BJ (cell line): ENCODE data around the gene ATP2B1. TPM values are rescaled to one million over a fixed set of nuclear protein-coding genes. Genes with fewer than 3 reads are reported as not detected.

ENCODE experiments used
- CTCF ChIA-PET: fragments of 350-600 bp; formaldehyde crosslinking; extraction: SDS; loops from one replicate; lab custom pipeline; 2021; ENCODE audit warnings: antibody characterized with exemption, inconsistent platforms; lab: Yijun Ruan, JAX
- POLR2A ChIA-PET: fragments of 300-600 bp; sonication (Branson Sonifier 250); formaldehyde crosslinking; extraction: SDS; loops from one replicate; lab custom pipeline; 2021; ENCODE audit warnings: antibody characterized with exemption; lab: Charles Lee
- DNase-seq: peaks from one replicate; pipeline ENCODE4 v3.0.0-alpha.2; 2011; ENCODE audit warnings: low read depth
- H3K27me3 ChIP-seq: 2 replicates; pipeline ENCODE4 v1.6.0; 2011; ENCODE audit warnings: low read length; ENCODE audit not compliant: control insufficient read depth, insufficient read depth
- H3K36me3 ChIP-seq: 2 replicates; pipeline ENCODE4 v1.5.1; 2011; ENCODE audit warnings: low read length; ENCODE audit not compliant: control insufficient read depth, insufficient read depth
- H3K4me3 ChIP-seq: 2 replicates; pipeline ENCODE4 v1.5.1; 2011; ENCODE audit warnings: low read depth, mild to moderate bottlenecking, control low read depth, low read length
- polyA plus RNA-seq: library from polyadenylated mRNA; depleted of rRNA; stranded (reverse); fragments of >200 nt; gene quantifications from 2 replicates; pipeline ENCODE4 v1.2.3, GENCODE V29; 2011
- TF ChIP-seq, protein P1 (sequence below): IDR thresholded peaks from 2 replicates; pipeline ENCODE4 v1.5.1; 2011; ENCODE audit warnings: low read depth, mild to moderate bottlenecking, control low read depth, inconsistent platforms, low read length, moderate library complexity; ENCODE audit not compliant: insufficient read depth

Gene ATP2B1
- polyA plus RNA-seq, 1 experiment, result 12.8 TPM

DNA sequence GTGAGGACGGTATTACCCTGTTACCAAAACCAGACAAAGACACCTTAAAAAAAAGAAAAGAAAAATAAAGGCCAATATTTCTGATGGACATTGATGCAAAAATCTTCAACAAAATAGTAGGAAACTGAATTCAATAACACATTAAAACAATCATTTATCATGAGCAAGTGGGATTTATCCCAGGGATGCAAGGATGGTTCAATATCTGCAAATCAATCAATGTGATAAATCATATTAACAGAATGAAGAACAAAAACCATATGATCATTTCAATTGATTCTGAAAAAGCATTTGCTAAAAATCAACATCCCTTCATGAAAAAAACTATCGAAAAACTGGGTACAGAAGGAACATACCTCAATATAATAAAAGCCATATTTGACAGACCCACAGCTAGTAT lies 32.3 kb upstream of the ATP2B1 start:
- no peaks in the 10 kb centered on the region for H3K36me3 ChIP-seq
- no peak overlapping the region for H3K4me3 ChIP-seq
- H3K27me3 ChIP-seq, result no peaks in the 10 kb centered on the region
- POLR2A ChIA-PET, result no interaction called here
- CTCF ChIA-PET, result interaction anchor here (2.1 kb wide), 1 partner anchor 8 kb away, joined by 5 read pairs; no protein-coding TSS in a partner anchor
- TF ChIP-seq, protein P1, sequence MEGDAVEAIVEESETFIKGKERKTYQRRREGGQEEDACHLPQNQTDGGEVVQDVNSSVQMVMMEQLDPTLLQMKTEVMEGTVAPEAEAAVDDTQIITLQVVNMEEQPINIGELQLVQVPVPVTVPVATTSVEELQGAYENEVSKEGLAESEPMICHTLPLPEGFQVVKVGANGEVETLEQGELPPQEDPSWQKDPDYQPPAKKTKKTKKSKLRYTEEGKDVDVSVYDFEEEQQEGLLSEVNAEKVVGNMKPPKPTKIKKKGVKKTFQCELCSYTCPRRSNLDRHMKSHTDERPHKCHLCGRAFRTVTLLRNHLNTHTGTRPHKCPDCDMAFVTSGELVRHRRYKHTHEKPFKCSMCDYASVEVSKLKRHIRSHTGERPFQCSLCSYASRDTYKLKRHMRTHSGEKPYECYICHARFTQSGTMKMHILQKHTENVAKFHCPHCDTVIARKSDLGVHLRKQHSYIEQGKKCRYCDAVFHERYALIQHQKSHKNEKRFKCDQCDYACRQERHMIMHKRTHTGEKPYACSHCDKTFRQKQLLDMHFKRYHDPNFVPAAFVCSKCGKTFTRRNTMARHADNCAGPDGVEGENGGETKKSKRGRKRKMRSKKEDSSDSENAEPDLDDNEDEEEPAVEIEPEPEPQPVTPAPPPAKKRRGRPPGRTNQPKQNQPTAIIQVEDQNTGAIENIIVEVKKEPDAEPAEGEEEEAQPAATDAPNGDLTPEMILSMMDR, result no peak
- DNase-seq, result no peak

DNA sequence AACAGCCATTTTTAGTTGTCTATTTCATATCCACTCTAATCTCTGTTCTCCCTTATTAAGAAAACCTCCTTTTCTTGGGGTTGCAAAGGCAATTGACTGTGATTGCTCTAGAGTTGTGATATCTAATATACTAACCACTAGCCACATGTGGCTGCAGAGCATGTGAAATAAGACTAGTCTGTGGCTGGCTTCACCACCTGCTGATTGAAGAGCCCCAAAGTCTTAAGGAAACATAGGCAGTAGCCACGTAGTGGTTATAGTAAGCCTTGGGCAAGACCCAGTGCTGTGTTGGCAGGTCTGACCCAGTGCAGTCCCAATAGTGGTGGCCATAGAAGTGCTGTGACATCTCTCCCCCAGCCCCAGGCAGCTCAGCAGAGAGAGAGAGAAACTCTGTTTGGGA lies 28.4 kb upstream of the ATP2B1 start:
- POLR2A ChIA-PET, result no interaction called here
- Histone ChIP-seq H3K4me3 (no peak overlapping the region), H3K27me3 (no peaks in the 10 kb centered on the region), H3K36me3 (no peaks in the 10 kb centered on the region)
- TF ChIP-seq, protein P1, result no peak
- no peak for DNase-seq
- CTCF ChIA-PET, result interaction anchor here (0.6 kb wide), 1 partner anchor 529 kb away, joined by 3 read pairs; no protein-coding TSS in a partner anchor

DNA sequence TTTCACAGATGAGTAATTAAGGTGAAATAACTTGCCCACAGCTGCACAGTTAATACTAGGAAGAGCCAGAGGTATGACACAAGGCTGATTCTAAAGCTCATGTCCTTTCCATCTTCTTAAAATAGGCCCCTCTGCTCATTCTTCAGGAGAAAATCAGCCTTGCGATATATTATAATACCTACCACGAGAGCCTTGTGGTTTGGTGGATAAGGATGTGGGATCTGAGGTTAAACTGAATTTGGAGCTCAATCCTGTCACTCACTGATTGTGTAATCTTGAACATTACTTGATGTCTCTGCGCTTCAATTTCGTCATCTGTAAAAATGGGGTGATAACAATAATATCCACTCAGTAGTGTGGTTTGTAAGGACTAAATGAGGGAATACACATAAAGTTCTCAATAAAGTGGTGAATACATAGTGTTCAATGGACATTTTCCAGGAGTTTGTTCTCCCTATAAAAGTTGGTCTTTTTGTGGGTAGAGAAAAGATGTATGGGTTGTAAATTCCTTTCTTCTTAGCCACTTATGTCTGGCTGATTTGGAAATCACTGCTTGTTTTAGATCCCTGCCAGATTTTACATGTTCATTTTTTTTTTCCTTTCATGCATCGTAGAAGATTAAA lies 25.1 kb upstream of the ATP2B1 start:
- Histone ChIP-seq H3K36me3 (no peaks in the 10 kb centered on the region), H3K4me3 (no peak overlapping the region), H3K27me3 (no peaks in the 10 kb centered on the region)
- TF ChIP-seq, protein P1, result no peak
- ChIA-PET CTCF (interaction anchor here (1.0 kb wide), 1 partner anchor 674 kb away, joined by 3 read pairs; no protein-coding TSS in a partner anchor), POLR2A (interaction anchor here (0.6 kb wide), 1 partner anchor 55 kb away, joined by 5 read pairs; no protein-coding TSS in a partner anchor)
- peak; percentile 86 for DNase-seq

DNA sequence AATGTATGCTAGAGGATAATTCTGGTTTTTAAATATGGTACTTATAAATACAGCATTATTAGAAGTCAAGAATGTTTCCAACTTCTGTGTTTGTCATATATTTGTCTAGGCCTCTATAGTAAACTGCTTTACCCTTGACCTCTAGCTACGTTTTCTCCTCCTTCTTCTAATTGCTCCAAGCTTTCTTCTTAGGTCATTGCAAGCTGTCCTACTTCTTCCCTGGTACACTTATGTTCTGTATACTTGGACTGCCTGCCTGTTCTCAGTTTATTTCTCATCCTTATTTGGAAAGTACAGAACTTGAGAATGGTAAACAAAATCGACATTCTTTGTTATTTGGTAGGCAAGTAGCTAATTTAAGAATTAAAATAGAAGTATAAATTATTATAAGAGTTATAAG lies 23.9 kb upstream of the ATP2B1 start:
- ChIA-PET POLR2A (no interaction called here), CTCF (no interaction called here)
- no peak for DNase-seq
- TF ChIP-seq, protein P1, result no peak
- no peak overlapping the region for H3K4me3 ChIP-seq
- no peaks in the 10 kb centered on the region for H3K36me3 ChIP-seq
- H3K27me3 ChIP-seq, result no peaks in the 10 kb centered on the region

DNA sequence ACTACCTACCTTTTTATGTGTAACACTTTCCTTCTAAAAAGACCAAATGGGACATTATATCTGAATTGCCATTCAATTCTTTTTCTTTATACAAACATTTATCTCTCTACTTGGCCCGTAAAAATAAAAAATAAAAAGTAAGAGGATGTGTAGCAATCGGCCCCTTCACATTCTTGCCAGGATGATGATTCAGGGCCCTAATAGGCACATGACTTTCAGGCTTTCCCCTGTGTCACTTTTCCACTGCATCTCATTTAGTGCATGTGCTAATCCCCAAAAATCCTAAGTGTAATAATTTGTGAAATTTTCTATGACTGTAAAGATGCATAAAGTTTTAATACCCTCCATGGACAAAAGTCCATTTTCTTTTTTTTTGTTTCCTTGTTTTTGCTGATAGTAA lies 23.0 kb upstream of the ATP2B1 start:
- ChIA-PET POLR2A (no interaction called here), CTCF (no interaction called here)
- TF ChIP-seq, protein P1, result no peak
- H3K27me3 ChIP-seq, result no peaks in the 10 kb centered on the region
- no peak for DNase-seq
- no peak overlapping the region for H3K4me3 ChIP-seq
- H3K36me3 ChIP-seq, result no peaks in the 10 kb centered on the region
